Kidney epithelial cell (primary cell): Measurements from ENCODE around the gene IL22RA1. TPM values are rescaled to one million over a fixed set of nuclear protein-coding genes. Genes with fewer than 3 reads are reported as not detected.

ENCODE experiments used
- DNase-seq: peaks from one replicate; pipeline ENCODE4 v3.0.0-alpha.2; 2010; ENCODE audit warnings: low read depth
- H3K27me3 ChIP-seq: 2 replicates; pipeline ENCODE4 v1.6.0; 2011; ENCODE audit warnings: low read length; ENCODE audit not compliant: control insufficient read depth, insufficient read depth
- H3K36me3 ChIP-seq: 2 replicates; pipeline ENCODE4 v1.5.1; 2011; ENCODE audit warnings: low read length; ENCODE audit not compliant: control insufficient read depth, insufficient read depth
- H3K4me3 ChIP-seq: 2 replicates; pipeline ENCODE4 v1.5.1; 2011; ENCODE audit warnings: low read depth, mild to moderate bottlenecking, control low read depth, low read length
- CTCF ChIP-seq: IDR thresholded peaks from 2 replicates; pipeline ENCODE4 v1.5.1; 2011; ENCODE audit warnings: mild to moderate bottlenecking, moderate library complexity, low read length, control low read depth, inconsistent platforms; ENCODE audit not compliant: insufficient read depth, poor library complexity, severe bottlenecking
- total RNA-seq: library from RNA; depleted of rRNA; stranded (reverse); fragments of >200 nt; gene quantifications from 2 replicates; pipeline ENCODE4 v1.2.3, GENCODE V29; 2015

Gene IL22RA1
- total RNA-seq, 1 donor from 2014 or later: 0.21 TPM

GRCh38 chr1:24149866-24150233 is 6.9 kb upstream of the IL22RA1 start:
- H3K4me3 ChIP-seq: no peak overlapping the region
- TF ChIP-seq CTCF: no peak
- no peaks in the 10 kb centered on the region for H3K36me3 ChIP-seq
- DNase-seq: peak; percentile 10
- H3K27me3 ChIP-seq: no peaks in the 10 kb centered on the region

GRCh38 chr1:24147816-24148215 is 4.9 kb upstream of the IL22RA1 start:
- DNase-seq: no peak
- no peak for TF ChIP-seq CTCF
- H3K27me3 ChIP-seq: no peaks in the 10 kb centered on the region

DNA sequence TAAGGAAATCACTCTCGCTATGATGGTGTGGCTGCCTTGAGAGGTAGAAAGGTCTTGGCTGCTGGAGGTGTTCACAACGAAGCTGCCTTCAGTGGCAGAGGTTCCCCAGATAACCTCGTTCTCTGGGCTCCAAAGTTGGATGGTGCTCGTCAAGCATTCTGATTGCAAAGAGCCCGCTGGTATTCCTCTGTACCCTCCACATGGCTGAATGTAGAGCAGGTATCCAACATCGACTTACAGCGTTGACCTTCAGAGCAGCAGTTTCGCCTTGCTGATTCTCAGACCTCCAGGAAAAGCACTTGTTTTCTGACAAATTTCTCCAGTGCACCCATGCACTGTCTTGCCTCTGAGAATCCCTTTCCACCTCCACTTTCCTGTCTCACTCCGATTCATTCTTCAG is 4.3 kb upstream of the IL22RA1 start:
- no peaks in the 10 kb centered on the region for H3K27me3 ChIP-seq
- no peaks in the 10 kb centered on the region for H3K36me3 ChIP-seq
- H3K4me3 ChIP-seq: no peak overlapping the region
- no peak for TF ChIP-seq CTCF
- no peak for DNase-seq

More at GRCh38 chr1:24147816-24148215, 4.9 kb upstream of the IL22RA1 start:
- Histone ChIP-seq H3K4me3 (no peak overlapping the region), H3K36me3 (no peaks in the 10 kb centered on the region)

DNA sequence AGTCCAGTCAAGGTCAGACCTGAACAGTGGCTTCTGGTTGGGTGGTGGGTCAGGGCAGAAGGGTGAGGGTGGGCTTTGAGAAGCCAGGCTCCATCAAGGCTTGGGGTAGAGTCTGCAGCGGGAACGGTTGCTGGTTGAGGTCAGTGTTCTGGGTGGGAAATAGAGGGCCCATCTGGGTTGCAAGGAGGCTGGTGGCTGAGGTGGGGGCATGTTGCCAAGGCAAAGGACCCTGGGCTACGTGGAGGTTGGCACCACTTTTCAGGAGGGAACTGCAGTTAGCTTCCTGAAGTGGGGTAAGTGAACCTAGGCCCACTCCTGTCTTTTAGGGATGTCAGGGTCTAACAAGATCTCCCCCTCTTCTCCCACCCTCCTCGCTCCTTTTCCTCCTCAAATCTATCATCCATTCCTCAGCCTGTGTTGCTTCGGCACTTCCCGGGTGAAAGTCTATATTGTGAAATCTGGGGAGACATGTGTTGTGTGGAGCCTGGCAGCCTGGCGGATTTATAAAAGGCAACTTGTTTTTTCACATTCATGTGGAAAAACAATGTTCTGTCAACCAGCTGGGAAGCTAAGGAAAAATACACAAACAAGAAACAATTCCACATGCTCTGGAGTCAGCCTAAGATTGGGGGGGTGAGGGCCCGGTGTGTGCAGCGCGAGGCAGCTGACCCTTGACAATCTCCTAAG is 1.5 kb downstream of the IL22RA1 start:
- no peak for DNase-seq
- no peak overlapping the region for H3K4me3 ChIP-seq
- H3K27me3 ChIP-seq: peaks cover 3% of the 10 kb centered on the region
- H3K36me3 ChIP-seq: no peaks in the 10 kb centered on the region
- TF ChIP-seq CTCF: no peak

GRCh38 chr1:24140741-24141181 is 2.2 kb downstream of the IL22RA1 start:
- Histone ChIP-seq H3K4me3 (no peak overlapping the region), H3K36me3 (no peaks in the 10 kb centered on the region), H3K27me3 (peaks cover 3% of the 10 kb centered on the region)
- no peak for DNase-seq
- no peak for TF ChIP-seq CTCF
